ENCODE data around the gene ZNF407. TPM values are rescaled to one million over a fixed set of nuclear protein-coding genes. Genes with fewer than 3 reads are reported as not detected.

Gene ZNF407
- total RNA-seq, 4 donors from 2014 or later: 18.1 to 29.1 (median 19.7) TPM

DNA sequence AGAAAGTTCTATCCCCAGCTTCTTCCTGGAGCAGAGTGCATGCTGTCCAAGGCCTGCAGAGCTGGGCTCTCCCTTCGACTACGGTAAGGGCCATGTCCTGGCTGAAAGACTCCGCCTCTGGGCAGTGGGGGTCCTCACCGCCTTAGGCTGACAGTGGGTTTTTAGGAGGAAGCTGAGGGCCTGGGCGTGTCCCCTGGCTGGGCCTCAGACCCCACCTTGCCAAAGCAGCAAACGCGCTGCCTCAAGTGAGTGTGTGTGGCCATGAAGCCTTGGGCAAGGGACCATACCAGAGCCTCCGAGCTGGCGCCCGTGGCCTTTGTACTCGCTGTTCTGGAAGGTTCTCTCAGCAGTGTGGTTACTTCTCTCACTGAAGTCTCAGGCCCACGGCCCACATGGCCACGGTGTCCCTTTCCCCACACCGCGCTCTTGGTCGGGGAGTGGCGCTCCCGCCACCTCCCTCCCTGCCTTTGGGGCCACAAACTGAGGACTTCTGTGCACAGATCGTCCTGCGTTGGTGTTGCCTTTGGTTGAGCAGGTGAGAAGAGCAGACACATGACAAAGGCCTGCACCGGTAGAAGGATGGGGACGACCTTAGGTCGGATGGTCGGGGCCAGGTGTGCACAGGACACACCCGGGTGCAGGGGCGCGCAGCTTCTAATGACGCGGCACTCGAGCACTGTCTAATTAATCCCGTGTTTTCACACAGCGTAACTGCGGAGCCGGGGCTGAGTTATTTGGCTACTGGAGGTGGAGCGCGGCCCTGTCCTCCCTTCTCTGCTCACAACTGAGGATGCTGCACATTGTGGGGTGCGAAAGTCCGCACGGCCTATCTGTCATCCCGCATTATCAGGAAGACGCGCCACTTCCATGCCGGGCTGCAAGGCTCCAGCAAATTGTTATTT lies 489.7 kb downstream of the ZNF407 start:
- ATAC-seq: no peak
- TF ChIP-seq POLR2A (IDR thresholded peaks at IDR 0.05) (no peak), CTCF (IDR thresholded peaks at IDR 0.05) (no peak), EP300 (IDR thresholded peaks at IDR 0.05) (no peak), POLR2AphosphoS5 (IDR thresholded peaks at IDR 0.05) (no peak)
- peaks cover 0 to 11% (median 0%) of the 10 kb centered on the region in 3 donors for H3K9me3 ChIP-seq
- no peaks in the 10 kb centered on the region for H3K4me1 ChIP-seq
- WGBS, 2 donors (ENCODE audit: low coverage in 1 of 2): 100% methylated on average over 4 to 8 of the region's 43 CpGs
- no peaks in the 10 kb centered on the region for H3K36me3 ChIP-seq
- H3K27ac ChIP-seq: no peak overlapping the region
- no peak overlapping the region for H3K4me3 ChIP-seq
- H3K27me3 ChIP-seq: no peaks in the 10 kb centered on the region

DNA sequence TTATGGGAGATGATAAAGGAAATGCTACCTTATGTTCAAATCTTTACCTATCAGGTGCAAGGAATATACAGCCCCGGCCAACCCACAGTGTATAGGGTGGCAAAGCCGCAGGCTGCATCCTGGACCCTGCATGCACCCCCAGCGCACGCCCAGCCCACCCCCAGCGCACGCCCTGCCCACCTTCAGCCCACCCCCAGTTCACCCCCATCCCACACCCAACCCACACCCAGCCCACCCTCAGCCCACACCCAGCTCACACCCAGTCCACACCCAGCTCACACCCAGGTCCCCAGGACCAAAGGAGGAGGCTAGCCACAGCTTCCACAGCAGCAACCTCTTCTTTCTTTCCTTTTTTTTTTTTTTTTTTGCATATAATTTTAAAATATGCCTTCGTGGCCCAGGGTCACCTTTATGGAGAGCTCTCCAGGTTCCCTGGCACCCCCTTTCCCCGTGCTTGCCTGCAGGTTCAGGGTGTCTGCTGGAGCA lies 490.4 kb downstream of the ZNF407 start:
- WGBS, 2 donors (ENCODE audit: low coverage in 1 of 2): 100% methylated on average over 1 of the region's 8 CpGs
- H3K4me1 ChIP-seq: no peaks in the 10 kb centered on the region
- TF ChIP-seq EP300 (IDR thresholded peaks at IDR 0.05): no peak
- TF ChIP-seq CTCF (IDR thresholded peaks at IDR 0.05): no peak
- no peak for TF ChIP-seq POLR2A (IDR thresholded peaks at IDR 0.05)
- no peak for TF ChIP-seq POLR2AphosphoS5 (IDR thresholded peaks at IDR 0.05)
- H3K9me3 ChIP-seq: peaks cover 0 to 4% (median 0%) of the 10 kb centered on the region in 3 donors
- no peaks in the 10 kb centered on the region for H3K36me3 ChIP-seq
- H3K27me3 ChIP-seq: no peaks in the 10 kb centered on the region
- H3K27ac ChIP-seq: no peak overlapping the region
- ATAC-seq: no peak
- no peak overlapping the region for H3K4me3 ChIP-seq

- ATAC-seq: no peak
- TF ChIP-seq CTCF (IDR thresholded peaks at IDR 0.05) (no peak), POLR2A (IDR thresholded peaks at IDR 0.05) (no peak), POLR2AphosphoS5 (IDR thresholded peaks at IDR 0.05) (no peak), EP300 (IDR thresholded peaks at IDR 0.05) (no peak)
Measured at GRCh38 chr18:75088622-75089211, 491.0 kb downstream of the ZNF407 start.

DNA sequence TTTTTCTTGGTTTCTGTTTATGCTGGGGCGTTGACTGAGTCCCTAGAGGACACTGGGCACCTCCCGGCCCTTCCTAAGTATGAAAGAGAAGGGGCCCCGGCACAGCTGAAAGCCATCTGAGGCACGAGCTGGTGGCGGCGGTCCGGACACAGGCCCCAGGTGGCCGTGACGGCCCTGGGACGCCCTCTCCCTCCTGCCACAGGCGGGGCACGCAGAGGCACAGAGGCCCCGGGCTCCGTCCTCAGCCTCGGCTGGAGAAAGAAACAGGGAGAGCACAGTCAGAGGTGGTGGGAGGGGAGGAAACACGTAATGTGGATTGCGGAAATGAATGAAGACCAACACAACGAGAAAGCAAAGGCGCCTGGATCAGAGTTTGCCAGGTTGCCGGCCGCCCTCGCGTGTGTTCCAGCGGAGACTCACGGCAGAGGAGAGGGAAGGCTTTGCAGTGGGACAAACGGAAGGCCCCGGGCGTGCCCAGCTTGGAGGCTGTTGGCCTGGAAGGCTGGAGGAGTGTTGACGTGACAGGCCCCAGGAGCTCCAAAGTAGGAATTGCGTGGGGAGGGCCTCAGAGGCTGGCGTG lies 492.2 kb downstream of the ZNF407 start:
- H3K36me3 ChIP-seq: no peaks in the 10 kb centered on the region
- WGBS, 2 donors (ENCODE audit: low coverage in 1 of 2): 90 to 93% methylated on average over 2 to 8 of the region's 31 CpGs
- no peak for ATAC-seq
- no peaks in the 10 kb centered on the region for H3K4me1 ChIP-seq
- no peak overlapping the region for H3K27ac ChIP-seq
- H3K9me3 ChIP-seq: no peaks in the 10 kb centered on the region
- TF ChIP-seq POLR2AphosphoS5 (IDR thresholded peaks at IDR 0.05): no peak
- TF ChIP-seq CTCF (IDR thresholded peaks at IDR 0.05): no peak
- no peak for TF ChIP-seq POLR2A (IDR thresholded peaks at IDR 0.05)
- no peak for TF ChIP-seq EP300 (IDR thresholded peaks at IDR 0.05)
- no peak overlapping the region for H3K4me3 ChIP-seq
- no peaks in the 10 kb centered on the region for H3K27me3 ChIP-seq

More at GRCh38 chr18:75088622-75089211, 491.0 kb downstream of the ZNF407 start:
- WGBS, 2 donors (ENCODE audit: low coverage in 1 of 2): 93% methylated on average over 3 of the region's 20 CpGs
- Histone ChIP-seq H3K4me1 (no peaks in the 10 kb centered on the region), H3K4me3 (no peak overlapping the region), H3K9me3 (no peaks in the 10 kb centered on the region), H3K27ac (no peak overlapping the region), H3K27me3 (no peaks in the 10 kb centered on the region), H3K36me3 (no peaks in the 10 kb centered on the region)

Measured in gastroesophageal sphincter (tissue), 4 donors.